ENCODE results near the gene IFIT3. TPM values are rescaled to one million over a fixed set of nuclear protein-coding genes. Genes with fewer than 3 reads are reported as not detected.

Gene IFIT3
- total and polyA plus RNA-seq, 2 experiments from 2014 or later, result 0.42 to 0.52 TPM

DNA sequence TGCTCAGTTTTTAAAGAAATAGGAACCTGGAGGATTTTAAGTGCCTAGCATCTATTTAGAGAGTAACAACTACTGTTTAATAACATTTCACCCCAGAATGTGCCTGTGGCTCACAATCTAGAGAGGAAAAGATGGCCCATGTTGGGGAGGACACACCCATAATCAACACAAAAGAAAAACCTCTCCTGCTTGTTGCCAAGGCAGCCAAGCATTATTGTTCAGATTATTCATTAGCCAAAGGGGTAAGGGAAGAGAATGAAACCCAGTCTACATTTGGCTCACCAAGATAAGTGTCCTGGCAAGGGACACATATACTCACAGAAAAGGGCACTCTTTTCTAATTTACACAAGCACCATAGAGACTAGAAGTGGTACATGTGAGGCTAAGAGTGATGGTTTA is 32.4 kb downstream of the IFIT3 start:
- H3K9me3 Mint-ChIP-seq, result peaks cover 2% of the 10 kb centered on the region; the same call in 1 of the 3 replicates

More for the DNA sequence above, 32.4 kb downstream of the IFIT3 start:
- peaks cover 8% of the 10 kb centered on the region; the same call in 1 of the 2 replicates for H3K9me2 ChIP-seq (ENCODE audit: insufficient read depth)
- Mint-ChIP-seq H3K4me3 (no peak overlapping the region), H3K4me1 (peaks cover 8% of the 10 kb centered on the region), H3K27ac (no peak overlapping the region), H3K36me3 (ENCODE audit: low read depth) (no peaks in the 10 kb centered on the region), H3K27me3 (ENCODE audit: insufficient read depth, low read depth, poor library complexity) (peaks cover 2% of the 10 kb centered on the region)
- no peaks in the 10 kb centered on the region for H3K27me3 ChIP-seq (ENCODE audit: insufficient read depth)
- no peak overlapping the region for H3K27ac ChIP-seq (ENCODE audit: low read depth)
- no peaks in the 10 kb centered on the region for H4K20me1 ChIP-seq (replicated peaks; ENCODE audit: insufficient read depth)
- H3K79me2 ChIP-seq (replicated peaks; ENCODE audit: insufficient read depth), result no peaks in the 10 kb centered on the region
- no peak overlapping the region for H3K4me3 ChIP-seq
- DNase-seq (ENCODE audit: low spot score) (no peak), ATAC-seq (no peak)
- H2AFZ ChIP-seq, result no peak overlapping the region
- peaks cover 7% of the 10 kb centered on the region for H3K4me1 ChIP-seq (ENCODE audit: insufficient read depth)
- TF ChIP-seq ZNF331 (CRISPR knock-in tag; IDR thresholded peaks at IDR 0.05; ENCODE audit: low read depth), result no peak
- TF ChIP-seq, protein P1, sequence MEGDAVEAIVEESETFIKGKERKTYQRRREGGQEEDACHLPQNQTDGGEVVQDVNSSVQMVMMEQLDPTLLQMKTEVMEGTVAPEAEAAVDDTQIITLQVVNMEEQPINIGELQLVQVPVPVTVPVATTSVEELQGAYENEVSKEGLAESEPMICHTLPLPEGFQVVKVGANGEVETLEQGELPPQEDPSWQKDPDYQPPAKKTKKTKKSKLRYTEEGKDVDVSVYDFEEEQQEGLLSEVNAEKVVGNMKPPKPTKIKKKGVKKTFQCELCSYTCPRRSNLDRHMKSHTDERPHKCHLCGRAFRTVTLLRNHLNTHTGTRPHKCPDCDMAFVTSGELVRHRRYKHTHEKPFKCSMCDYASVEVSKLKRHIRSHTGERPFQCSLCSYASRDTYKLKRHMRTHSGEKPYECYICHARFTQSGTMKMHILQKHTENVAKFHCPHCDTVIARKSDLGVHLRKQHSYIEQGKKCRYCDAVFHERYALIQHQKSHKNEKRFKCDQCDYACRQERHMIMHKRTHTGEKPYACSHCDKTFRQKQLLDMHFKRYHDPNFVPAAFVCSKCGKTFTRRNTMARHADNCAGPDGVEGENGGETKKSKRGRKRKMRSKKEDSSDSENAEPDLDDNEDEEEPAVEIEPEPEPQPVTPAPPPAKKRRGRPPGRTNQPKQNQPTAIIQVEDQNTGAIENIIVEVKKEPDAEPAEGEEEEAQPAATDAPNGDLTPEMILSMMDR (conservative IDR thresholded peaks at IDR 0.05; ENCODE audit: low read depth in 2 of 2), result no peak
- no peak for TF ChIP-seq ZNF114 (CRISPR knock-in tag; IDR thresholded peaks at IDR 0.05)
- TF ChIP-seq, protein P2, sequence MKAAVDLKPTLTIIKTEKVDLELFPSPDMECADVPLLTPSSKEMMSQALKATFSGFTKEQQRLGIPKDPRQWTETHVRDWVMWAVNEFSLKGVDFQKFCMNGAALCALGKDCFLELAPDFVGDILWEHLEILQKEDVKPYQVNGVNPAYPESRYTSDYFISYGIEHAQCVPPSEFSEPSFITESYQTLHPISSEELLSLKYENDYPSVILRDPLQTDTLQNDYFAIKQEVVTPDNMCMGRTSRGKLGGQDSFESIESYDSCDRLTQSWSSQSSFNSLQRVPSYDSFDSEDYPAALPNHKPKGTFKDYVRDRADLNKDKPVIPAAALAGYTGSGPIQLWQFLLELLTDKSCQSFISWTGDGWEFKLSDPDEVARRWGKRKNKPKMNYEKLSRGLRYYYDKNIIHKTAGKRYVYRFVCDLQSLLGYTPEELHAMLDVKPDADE (IDR thresholded peaks at IDR 0.05), result no peak
- TF ChIP-seq EZH2 (IDR thresholded peaks at IDR 0.05; ENCODE audit: low read depth, unreplicated experiment), result no peak
- TF ChIP-seq, protein P3, sequence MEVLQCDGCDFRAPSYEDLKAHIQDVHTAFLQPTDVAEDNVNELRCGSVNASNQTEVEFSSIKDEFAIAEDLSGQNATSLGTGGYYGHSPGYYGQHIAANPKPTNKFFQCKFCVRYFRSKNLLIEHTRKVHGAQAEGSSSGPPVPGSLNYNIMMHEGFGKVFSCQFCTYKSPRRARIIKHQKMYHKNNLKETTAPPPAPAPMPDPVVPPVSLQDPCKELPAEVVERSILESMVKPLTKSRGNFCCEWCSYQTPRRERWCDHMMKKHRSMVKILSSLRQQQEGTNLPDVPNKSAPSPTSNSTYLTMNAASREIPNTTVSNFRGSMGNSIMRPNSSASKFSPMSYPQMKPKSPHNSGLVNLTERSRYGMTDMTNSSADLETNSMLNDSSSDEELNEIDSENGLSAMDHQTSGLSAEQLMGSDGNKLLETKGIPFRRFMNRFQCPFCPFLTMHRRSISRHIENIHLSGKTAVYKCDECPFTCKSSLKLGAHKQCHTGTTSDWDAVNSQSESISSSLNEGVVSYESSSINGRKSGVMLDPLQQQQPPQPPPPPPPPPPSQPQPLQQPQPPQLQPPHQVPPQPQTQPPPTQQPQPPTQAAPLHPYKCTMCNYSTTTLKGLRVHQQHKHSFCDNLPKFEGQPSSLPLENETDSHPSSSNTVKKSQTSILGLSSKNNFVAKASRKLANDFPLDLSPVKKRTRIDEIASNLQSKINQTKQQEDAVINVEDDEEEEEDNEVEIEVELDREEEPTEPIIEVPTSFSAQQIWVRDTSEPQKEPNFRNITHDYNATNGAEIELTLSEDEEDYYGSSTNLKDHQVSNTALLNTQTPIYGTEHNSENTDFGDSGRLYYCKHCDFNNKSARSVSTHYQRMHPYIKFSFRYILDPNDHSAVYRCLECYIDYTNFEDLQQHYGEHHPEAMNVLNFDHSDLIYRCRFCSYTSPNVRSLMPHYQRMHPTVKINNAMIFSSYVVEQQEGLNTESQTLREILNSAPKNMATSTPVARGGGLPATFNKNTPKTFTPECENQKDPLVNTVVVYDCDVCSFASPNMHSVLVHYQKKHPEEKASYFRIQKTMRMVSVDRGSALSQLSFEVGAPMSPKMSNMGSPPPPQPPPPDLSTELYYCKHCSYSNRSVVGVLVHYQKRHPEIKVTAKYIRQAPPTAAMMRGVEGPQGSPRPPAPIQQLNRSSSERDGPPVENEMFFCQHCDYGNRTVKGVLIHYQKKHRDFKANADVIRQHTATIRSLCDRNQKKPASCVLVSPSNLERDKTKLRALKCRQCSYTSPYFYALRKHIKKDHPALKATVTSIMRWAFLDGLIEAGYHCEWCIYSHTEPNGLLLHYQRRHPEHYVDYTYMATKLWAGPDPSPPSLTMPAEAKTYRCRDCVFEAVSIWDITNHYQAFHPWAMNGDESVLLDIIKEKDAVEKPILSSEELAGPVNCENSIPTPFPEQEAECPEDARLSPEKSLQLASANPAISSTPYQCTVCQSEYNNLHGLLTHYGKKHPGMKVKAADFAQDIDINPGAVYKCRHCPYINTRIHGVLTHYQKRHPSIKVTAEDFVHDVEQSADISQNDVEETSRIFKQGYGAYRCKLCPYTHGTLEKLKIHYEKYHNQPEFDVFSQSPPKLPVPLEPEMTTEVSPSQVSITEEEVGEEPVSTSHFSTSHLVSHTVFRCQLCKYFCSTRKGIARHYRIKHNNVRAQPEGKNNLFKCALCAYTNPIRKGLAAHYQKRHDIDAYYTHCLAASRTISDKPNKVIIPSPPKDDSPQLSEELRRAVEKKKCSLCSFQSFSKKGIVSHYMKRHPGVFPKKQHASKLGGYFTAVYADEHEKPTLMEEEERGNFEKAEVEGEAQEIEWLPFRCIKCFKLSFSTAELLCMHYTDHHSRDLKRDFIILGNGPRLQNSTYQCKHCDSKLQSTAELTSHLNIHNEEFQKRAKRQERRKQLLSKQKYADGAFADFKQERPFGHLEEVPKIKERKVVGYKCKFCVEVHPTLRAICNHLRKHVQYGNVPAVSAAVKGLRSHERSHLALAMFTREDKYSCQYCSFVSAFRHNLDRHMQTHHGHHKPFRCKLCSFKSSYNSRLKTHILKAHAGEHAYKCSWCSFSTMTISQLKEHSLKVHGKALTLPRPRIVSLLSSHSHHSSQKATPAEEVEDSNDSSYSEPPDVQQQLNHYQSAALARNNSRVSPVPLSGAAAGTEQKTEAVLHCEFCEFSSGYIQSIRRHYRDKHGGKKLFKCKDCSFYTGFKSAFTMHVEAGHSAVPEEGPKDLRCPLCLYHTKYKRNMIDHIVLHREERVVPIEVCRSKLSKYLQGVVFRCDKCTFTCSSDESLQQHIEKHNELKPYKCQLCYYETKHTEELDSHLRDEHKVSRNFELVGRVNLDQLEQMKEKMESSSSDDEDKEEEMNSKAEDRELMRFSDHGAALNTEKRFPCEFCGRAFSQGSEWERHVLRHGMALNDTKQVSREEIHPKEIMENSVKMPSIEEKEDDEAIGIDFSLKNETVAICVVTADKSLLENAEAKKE (CRISPR knock-in tag; IDR thresholded peaks at IDR 0.05), result no peak
- no peak for TF ChIP-seq EZH2phosphoT487 (IDR thresholded peaks at IDR 0.05; ENCODE audit: unreplicated experiment)
- no peak for TF ChIP-seq NANOG (IDR thresholded peaks at IDR 0.05; ENCODE audit: borderline replicate concordance)
- no peak for TF ChIP-seq CREB1 (CRISPR knock-in tag; IDR thresholded peaks at IDR 0.05; ENCODE audit: low read depth)
- no peak for TF ChIP-seq POLR2AphosphoS5 (IDR thresholded peaks at IDR 0.05; ENCODE audit: low read depth)
- TF ChIP-seq, protein P4, sequence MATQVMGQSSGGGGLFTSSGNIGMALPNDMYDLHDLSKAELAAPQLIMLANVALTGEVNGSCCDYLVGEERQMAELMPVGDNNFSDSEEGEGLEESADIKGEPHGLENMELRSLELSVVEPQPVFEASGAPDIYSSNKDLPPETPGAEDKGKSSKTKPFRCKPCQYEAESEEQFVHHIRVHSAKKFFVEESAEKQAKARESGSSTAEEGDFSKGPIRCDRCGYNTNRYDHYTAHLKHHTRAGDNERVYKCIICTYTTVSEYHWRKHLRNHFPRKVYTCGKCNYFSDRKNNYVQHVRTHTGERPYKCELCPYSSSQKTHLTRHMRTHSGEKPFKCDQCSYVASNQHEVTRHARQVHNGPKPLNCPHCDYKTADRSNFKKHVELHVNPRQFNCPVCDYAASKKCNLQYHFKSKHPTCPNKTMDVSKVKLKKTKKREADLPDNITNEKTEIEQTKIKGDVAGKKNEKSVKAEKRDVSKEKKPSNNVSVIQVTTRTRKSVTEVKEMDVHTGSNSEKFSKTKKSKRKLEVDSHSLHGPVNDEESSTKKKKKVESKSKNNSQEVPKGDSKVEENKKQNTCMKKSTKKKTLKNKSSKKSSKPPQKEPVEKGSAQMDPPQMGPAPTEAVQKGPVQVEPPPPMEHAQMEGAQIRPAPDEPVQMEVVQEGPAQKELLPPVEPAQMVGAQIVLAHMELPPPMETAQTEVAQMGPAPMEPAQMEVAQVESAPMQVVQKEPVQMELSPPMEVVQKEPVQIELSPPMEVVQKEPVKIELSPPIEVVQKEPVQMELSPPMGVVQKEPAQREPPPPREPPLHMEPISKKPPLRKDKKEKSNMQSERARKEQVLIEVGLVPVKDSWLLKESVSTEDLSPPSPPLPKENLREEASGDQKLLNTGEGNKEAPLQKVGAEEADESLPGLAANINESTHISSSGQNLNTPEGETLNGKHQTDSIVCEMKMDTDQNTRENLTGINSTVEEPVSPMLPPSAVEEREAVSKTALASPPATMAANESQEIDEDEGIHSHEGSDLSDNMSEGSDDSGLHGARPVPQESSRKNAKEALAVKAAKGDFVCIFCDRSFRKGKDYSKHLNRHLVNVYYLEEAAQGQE (IDR thresholded peaks at IDR 0.05; ENCODE audit: unreplicated experiment), result no peak
- no peak for TF ChIP-seq JUNB (IDR thresholded peaks at IDR 0.05; ENCODE audit: unreplicated experiment)
- TF ChIP-seq STAT1 (IDR thresholded peaks at IDR 0.05; ENCODE audit: unreplicated experiment), result no peak
- no peaks in the 10 kb centered on the region for H3F3A ChIP-seq (replicated peaks; ENCODE audit: low read depth)
- H3K36me3 ChIP-seq (ENCODE audit: insufficient read depth), result no peaks in the 10 kb centered on the region
- no peak overlapping the region for H3K4me2 ChIP-seq

All from GM23338 (cell line).